T1000 (cell line): ENCODE data around the gene NPHP4.
"Not testable (repeated sequence)": the region's sequence is repeated elsewhere in the genome, so short reads cannot be mapped to it uniquely, and the experiment has no call there.

ENCODE experiments used
- DNase-seq: peaks from one replicate; lab custom pipeline; 2025; ENCODE audit warnings: mixed read lengths; lab: John Stamatoyannopoulos, UW

Gene NPHP4

GRCh38 chr1:5934058-5934884 lies 58.0 kb downstream of the NPHP4 start:
- no peak for DNase-seq

- no peak for DNase-seq
These were observed 58.6 kb downstream of the NPHP4 start for GRCh38 chr1:5933676-5934057.

GRCh38 chr1:5933050-5933449 lies 59.2 kb downstream of the NPHP4 start:
- DNase-seq, result no peak

- no peak for DNase-seq
These were observed 63.4 kb downstream of the NPHP4 start for GRCh38 chr1:5928714-5929400.

- no peak for DNase-seq
These were observed 64.5 kb downstream of the NPHP4 start for GRCh38 chr1:5927506-5928370.

- DNase-seq, result no peak
These were observed 65.4 kb downstream of the NPHP4 start for GRCh38 chr1:5926686-5927435.

- DNase-seq, result not testable (repeated sequence)
These were observed 69.4 kb downstream of the NPHP4 start for GRCh38 chr1:5922700-5923330.

- no peak for DNase-seq
These were observed 70.6 kb downstream of the NPHP4 start for GRCh38 chr1:5921671-5922070.

GRCh38 chr1:5921129-5921528 lies 71.1 kb downstream of the NPHP4 start:
- DNase-seq, result no peak

- no peak for DNase-seq
These were observed 72.0 kb downstream of the NPHP4 start for GRCh38 chr1:5920201-5920600.

- no peak for DNase-seq
These were observed 74.0 kb downstream of the NPHP4 start for GRCh38 chr1:5918275-5918649.

GRCh38 chr1:5917591-5918274 lies 74.5 kb downstream of the NPHP4 start:
- no peak for DNase-seq

GRCh38 chr1:5917281-5917590 lies 75.0 kb downstream of the NPHP4 start:
- no peak for DNase-seq

- DNase-seq, result no peak
These were observed 75.5 kb downstream of the NPHP4 start for GRCh38 chr1:5916572-5917280.

GRCh38 chr1:5915587-5916571 lies 76.3 kb downstream of the NPHP4 start:
- DNase-seq, result no peak

GRCh38 chr1:5914676-5915365 lies 77.4 kb downstream of the NPHP4 start:
- no peak for DNase-seq

GRCh38 chr1:5913876-5914275 lies 78.3 kb downstream of the NPHP4 start:
- DNase-seq, result no peak

GRCh38 chr1:5913078-5913845 lies 79.0 kb downstream of the NPHP4 start:
- no peak for DNase-seq
